ENCODE data around the gene ADGRG2. TPM values are rescaled to one million over a fixed set of nuclear protein-coding genes. Genes with fewer than 3 reads are reported as not detected.

ADGRG2 gene
- total and polyA plus RNA-seq, 2 donors (not counting 1 experiment from before 2014, with no cell fraction given), result not detected

- no peak overlapping the region for H3K4me2 ChIP-seq (replicated peaks; ENCODE audit: low read depth, low read length, poor library complexity, severe bottlenecking)
- no peak overlapping the region for H3K9ac ChIP-seq (ENCODE audit: low read length)
- ATAC-seq (ENCODE audit: low read depth), result no peak
- H2AFZ ChIP-seq (ENCODE audit: insufficient read depth, low read depth, low read length, poor library complexity, severe bottlenecking), result no peak overlapping the region
- WGBS (ENCODE audit: insufficient coverage), result no CpG with 5 or more reads among the region's 4 CpGs
- no peaks in the 10 kb centered on the region for H4K20me1 ChIP-seq (ENCODE audit: control insufficient read depth, insufficient read depth, low read length, poor library complexity, severe bottlenecking)
- TF ChIP-seq CTCF (IDR thresholded peaks at IDR 0.05), result no peak
- TF ChIP-seq EZH2 (IDR thresholded peaks at IDR 0.05; ENCODE audit: borderline replicate concordance, insufficient read depth, low read depth, low read length, poor library complexity, severe bottlenecking), result no peak
- intact Hi-C loops (cut with micrococcal nuclease), result no loop called here
- Mint-ChIP-seq H3K4me1 (no peaks in the 10 kb centered on the region), H3K27me3 (no peaks in the 10 kb centered on the region), H3K9me3 (ENCODE audit: insufficient read depth) (no peaks in the 10 kb centered on the region), H3K4me3 (no peak overlapping the region), H3K27ac (no peak overlapping the region)
- H3K79me2 ChIP-seq (ENCODE audit: control insufficient read depth, insufficient read depth, low read length), result no peaks in the 10 kb centered on the region
- no peaks in the 10 kb centered on the region for H3K27me3 ChIP-seq (replicated peaks in 1 of 4; ENCODE audit: control extremely low read depth in 1 of 4, control insufficient read depth in 3 of 4, insufficient read depth in 4 of 4, low read length in 3 of 4)
- POLR2A ChIA-PET, result no interaction called here
- no peaks in the 10 kb centered on the region for H3K9me3 ChIP-seq (ENCODE audit: control extremely low read depth in 1 of 3, control insufficient read depth in 2 of 3, insufficient read depth in 1 of 3, low read length in 2 of 3)
- CTCF ChIA-PET, result no interaction called here
- DNase-seq, result no peak
- H3K4me3 ChIP-seq (ENCODE audit: control extremely low read depth in 1 of 5, extremely low read depth in 1 of 5, insufficient read depth in 1 of 5, low read depth in 2 of 5, low read length in 4 of 5), result no peak overlapping the region
- H3K27ac ChIP-seq (ENCODE audit: low read length in 2 of 2), result no peak overlapping the region
- H3K4me1 ChIP-seq (ENCODE audit: control insufficient read depth in 2 of 2, insufficient read depth in 2 of 2, low read length in 2 of 2), result no peaks in the 10 kb centered on the region
- peaks cover 0 to 18% of the 10 kb centered on the region in 2 experiments for H3K36me3 ChIP-seq (replicated peaks in 1 of 2; ENCODE audit: control extremely low read depth in 1 of 2, control insufficient read depth in 1 of 2, extremely low read depth in 1 of 2, insufficient read depth in 2 of 2, low read length in 1 of 2)
These were observed 172.9 kb downstream of the ADGRG2 start for GRCh38 chrX:18949291-18949943.

- ATAC-seq (ENCODE audit: low read depth) (no peak), DNase-seq (no peak)
- Histone ChIP-seq H3K27ac (ENCODE audit: low read length in 2 of 2) (no peak overlapping the region), H2AFZ (ENCODE audit: insufficient read depth, low read depth, low read length, poor library complexity, severe bottlenecking) (no peak overlapping the region), H3K27me3 (replicated peaks in 1 of 4; ENCODE audit: control extremely low read depth in 1 of 4, control insufficient read depth in 3 of 4, insufficient read depth in 4 of 4, low read length in 3 of 4) (no peaks in the 10 kb centered on the region), H3K79me2 (ENCODE audit: control insufficient read depth, insufficient read depth, low read length) (no peaks in the 10 kb centered on the region), H3K36me3 (replicated peaks in 1 of 2; ENCODE audit: control extremely low read depth in 1 of 2, control insufficient read depth in 1 of 2, extremely low read depth in 1 of 2, insufficient read depth in 2 of 2, low read length in 1 of 2) (peaks cover 0 to 25% of the 10 kb centered on the region in 2 experiments), H3K4me3 (ENCODE audit: control extremely low read depth in 1 of 5, extremely low read depth in 1 of 5, insufficient read depth in 1 of 5, low read depth in 2 of 5, low read length in 4 of 5) (no peak overlapping the region), H3K4me2 (replicated peaks; ENCODE audit: low read depth, low read length, poor library complexity, severe bottlenecking) (no peak overlapping the region), H4K20me1 (ENCODE audit: control insufficient read depth, insufficient read depth, low read length, poor library complexity, severe bottlenecking) (no peaks in the 10 kb centered on the region), H3K4me1 (ENCODE audit: control insufficient read depth in 2 of 2, insufficient read depth in 2 of 2, low read length in 2 of 2) (no peaks in the 10 kb centered on the region), H3K9me3 (ENCODE audit: control extremely low read depth in 1 of 3, control insufficient read depth in 2 of 3, insufficient read depth in 1 of 3, low read length in 2 of 3) (no peaks in the 10 kb centered on the region), H3K9ac (ENCODE audit: low read length) (no peak overlapping the region)
- Mint-ChIP-seq H3K4me3 (no peak overlapping the region), H3K27ac (no peak overlapping the region), H3K4me1 (no peaks in the 10 kb centered on the region), H3K9me3 (ENCODE audit: insufficient read depth) (no peaks in the 10 kb centered on the region), H3K27me3 (no peaks in the 10 kb centered on the region)
- ChIA-PET POLR2A (no interaction called here), CTCF (no interaction called here)
- no peak for TF ChIP-seq CTCF (IDR thresholded peaks at IDR 0.05)
- intact Hi-C loops (cut with micrococcal nuclease), result no loop called here
- 100% methylated on average over 3 of the region's 4 CpGs for WGBS (ENCODE audit: insufficient coverage)
These were observed 175.7 kb downstream of the ADGRG2 start for GRCh38 chrX:18946611-18947010.

All from B cell (primary cell).